GM23338 (cell line): Measurements from ENCODE around the gene DNAH8. TPM values are rescaled to one million over a fixed set of nuclear protein-coding genes. Genes with fewer than 3 reads are reported as not detected.

Experiments used
- ATAC-seq: fragments of 200-7000 bp; cut with Tn5 transposase; 3 replicates; pipeline ENCODE4 v1.9.1; 2020
- DNase-seq: peaks from one replicate; pipeline ENCODE4 v3.0.0-alpha.2; 2015; ENCODE audit warnings: low spot score
- H2AFZ ChIP-seq: fragments of 200-600 bp; sonication (generic); 2 replicates; pipeline ENCODE4 v1.8.0; 2016; ENCODE audit warnings: antibody characterized with exemption, mild to moderate bottlenecking, moderate library complexity
- H3F3A ChIP-seq: fragments of 200-600 bp; sonication (generic); replicated peaks from 2 replicates; pipeline ENCODE4 v1.8.0; 2017; ENCODE audit warnings: antibody characterized with exemption, mixed run types, low read depth
- H3K27ac ChIP-seq: fragments of 200-600 bp; sonication (generic); 2 replicates; pipeline ENCODE4 v1.6.1; 2016; ENCODE audit warnings: low read depth
- H3K27me3 ChIP-seq: fragments of 200-600 bp; sonication (generic); 2 replicates; pipeline ENCODE4 v1.8.0; 2016; ENCODE audit warnings: mild to moderate bottlenecking, mixed run types, moderate library complexity; ENCODE audit not compliant: insufficient read depth
- H3K36me3 ChIP-seq: fragments of 200-600 bp; sonication (generic); 2 replicates; pipeline ENCODE4 v1.8.0; 2016; ENCODE audit warnings: mild to moderate bottlenecking; ENCODE audit not compliant: insufficient read depth
- H3K4me1 ChIP-seq: fragments of 200-600 bp; sonication (generic); 2 replicates; pipeline ENCODE4 v1.8.0; 2016; ENCODE audit warnings: mild to moderate bottlenecking, moderate library complexity; ENCODE audit not compliant: insufficient read depth
- H3K4me2 ChIP-seq: fragments of 200-600 bp; sonication (generic); 2 replicates; pipeline ENCODE4 v1.7.1; 2017; ENCODE audit warnings: mixed run types
- H3K4me3 ChIP-seq: fragments of 200-600 bp; sonication (generic); 2 replicates; pipeline ENCODE4 v1.6.1; 2016; ENCODE audit warnings: mixed run types
- H3K79me2 ChIP-seq: fragments of 200-600 bp; sonication (generic); replicated peaks from 2 replicates; pipeline ENCODE4 v1.8.0; 2017; ENCODE audit warnings: mild to moderate bottlenecking; ENCODE audit not compliant: insufficient read depth
- H3K9me2 ChIP-seq: fragments of 200-600 bp; sonication (generic); 2 replicates; pipeline ENCODE4 v1.8.0; 2017; ENCODE audit not compliant: insufficient read depth
- H4K20me1 ChIP-seq: fragments of 200-600 bp; sonication (generic); replicated peaks from 2 replicates; pipeline ENCODE4 v1.8.0; 2017; ENCODE audit warnings: mild to moderate bottlenecking; ENCODE audit not compliant: insufficient read depth
- H3K27ac Mint-ChIP-seq: 2 replicates; pipeline ENCODE4 v1.8.0; 2020; ENCODE audit warnings: inconsistent platforms, mild to moderate bottlenecking, moderate library complexity, mixed read lengths
- H3K27me3 Mint-ChIP-seq: 3 replicates; pipeline ENCODE4 v1.8.0; 2022; ENCODE audit warnings: low read depth, mild to moderate bottlenecking, moderate library complexity, mixed read lengths, inconsistent platforms; ENCODE audit not compliant: insufficient read depth, poor library complexity
- H3K36me3 Mint-ChIP-seq: 3 replicates; pipeline ENCODE4 v1.8.0; 2021; ENCODE audit warnings: low read depth, mild to moderate bottlenecking, inconsistent platforms, moderate library complexity, mixed read lengths
- H3K4me1 Mint-ChIP-seq: 3 replicates; pipeline ENCODE4 v1.8.0; 2020; ENCODE audit warnings: mild to moderate bottlenecking, inconsistent platforms, mixed read lengths
- H3K4me3 Mint-ChIP-seq: 3 replicates; pipeline ENCODE4 v1.8.0; 2021; ENCODE audit warnings: moderate library complexity, mild to moderate bottlenecking, inconsistent platforms, mixed read lengths
- H3K9me3 Mint-ChIP-seq: 3 replicates; pipeline ENCODE4 v1.8.0; 2020; ENCODE audit warnings: moderate library complexity, mild to moderate bottlenecking, inconsistent platforms, mixed read lengths
- CREB1 ChIP-seq: fragments of 250-450 bp; sonication (Bioruptor Pico); IDR thresholded peaks from 2 replicates; pipeline ENCODE4 v1.5.0; 2020; ENCODE audit warnings: low read depth, mild to moderate bottlenecking, moderate library complexity
- NANOG ChIP-seq: IDR thresholded peaks from 2 replicates; pipeline ENCODE4 v1.6.1; 2016; ENCODE audit warnings: antibody characterized with exemption, borderline replicate concordance
- STAT1 ChIP-seq: IDR thresholded peaks from one replicate; pipeline ENCODE4 v1.6.1; 2016; ENCODE audit warnings: antibody characterized with exemption; ENCODE audit not compliant: unreplicated experiment
- ZNF331 ChIP-seq: fragments of 250-450 bp; sonication (Bioruptor Pico); IDR thresholded peaks from 2 replicates; pipeline ENCODE4 v1.5.0; 2020; ENCODE audit warnings: low read depth, mild to moderate bottlenecking, moderate library complexity
- ZNF462 ChIP-seq: fragments of 250-450 bp; sonication (Bioruptor Pico); IDR thresholded peaks from 2 replicates; pipeline ENCODE4 v1.5.0; 2020; ENCODE audit warnings: mild to moderate bottlenecking, moderate library complexity
- polyA plus RNA-seq: library from polyadenylated mRNA; unstranded; fragments of >200 nt; fragmentation: Nextera tagmentation; extraction: Ambion mirVana; gene quantifications from 2 replicates; pipeline ENCODE4 v1.2.1, GENCODE V29; 2016
- total RNA-seq: library from RNA; depleted of rRNA; stranded (reverse); fragments of >200 nt; shearing (Covaris generic); gene quantifications from 2 replicates; pipeline ENCODE4 v1.2.3, GENCODE V29; 2014

DNAH8 gene
- total and polyA plus RNA-seq, 2 experiments from 2014 or later = 0.02 TPM; not detected in 1

DNA sequence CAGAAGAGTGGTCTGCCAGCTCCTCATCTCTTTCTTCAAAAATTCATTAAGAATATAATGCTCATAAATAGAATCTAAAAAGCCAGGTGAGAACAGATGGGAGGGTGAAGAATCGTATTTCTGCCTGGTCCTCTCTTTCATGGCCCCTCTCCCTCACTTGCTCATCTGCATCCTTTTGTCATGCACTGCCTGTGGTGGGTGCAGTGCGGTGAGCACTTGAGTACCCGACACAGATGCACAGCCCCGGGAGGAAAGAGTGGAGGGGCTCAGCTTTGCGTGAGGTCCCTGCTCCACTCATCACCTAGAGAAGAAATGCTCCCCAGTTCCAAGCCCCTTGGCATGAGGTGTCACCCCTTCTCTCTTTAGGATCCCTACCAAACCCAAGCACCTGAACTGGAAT lies 275.4 kb downstream of the DNAH8 start:
- H3K4me3 ChIP-seq = no peak overlapping the region
- Mint-ChIP-seq H3K4me3 (no peak overlapping the region), H3K36me3 (no peaks in the 10 kb centered on the region), H3K27me3 (peaks cover 2% of the 10 kb centered on the region), H3K9me3 (no peaks in the 10 kb centered on the region), H3K4me1 (peaks cover 5% of the 10 kb centered on the region), H3K27ac (no peak overlapping the region)
- no peak overlapping the region for H2AFZ ChIP-seq
- no peaks in the 10 kb centered on the region for H3K9me2 ChIP-seq
- H3K4me2 ChIP-seq = peak overlapping the region; percentile 6; the same call in 1 of the 2 replicates
- no peaks in the 10 kb centered on the region for H3K79me2 ChIP-seq
- peaks cover 6% of the 10 kb centered on the region; the same call in 1 of the 2 replicates for H3K4me1 ChIP-seq
- no peaks in the 10 kb centered on the region for H3K27me3 ChIP-seq
- DNase-seq = peak; percentile 8
- no peaks in the 10 kb centered on the region for H3K36me3 ChIP-seq
- no peak overlapping the region for H3K27ac ChIP-seq
- no peaks in the 10 kb centered on the region for H4K20me1 ChIP-seq
- no peaks in the 10 kb centered on the region for H3F3A ChIP-seq
- peak; percentile 83 for ATAC-seq
- TF ChIP-seq NANOG (no peak), CREB1 (CRISPR knock-in tag) (no peak), ZNF462 (CRISPR knock-in tag) (no peak), STAT1 (no peak), ZNF331 (CRISPR knock-in tag) (no peak)

DNA sequence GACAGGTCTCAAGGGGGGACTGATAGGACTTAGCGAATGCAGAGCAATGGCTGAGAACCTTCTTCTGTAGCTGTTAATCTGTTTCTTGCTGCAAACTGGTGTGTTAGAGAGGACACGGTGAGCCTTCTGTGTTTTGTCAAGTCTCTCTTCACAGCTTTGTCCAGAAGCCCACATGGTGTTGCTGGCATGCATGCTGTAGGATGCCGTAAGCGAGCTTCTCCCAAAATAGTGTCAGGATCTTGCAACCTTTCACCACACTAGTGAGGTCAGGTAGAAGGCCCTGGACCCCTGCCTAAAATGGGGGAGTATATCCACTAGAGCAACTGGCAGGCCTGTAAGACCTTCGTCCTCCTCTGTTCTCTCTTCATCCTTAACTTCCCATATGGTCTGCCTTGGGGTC lies 281.6 kb downstream of the DNAH8 start:
- Histone ChIP-seq H3F3A (no peaks in the 10 kb centered on the region), H3K27ac (no peak overlapping the region)
- H3K36me3 Mint-ChIP-seq = no peaks in the 10 kb centered on the region
- TF ChIP-seq ZNF331 (CRISPR knock-in tag) (no peak), ZNF462 (CRISPR knock-in tag) (no peak)

More for the DNA sequence above, 281.6 kb downstream of the DNAH8 start:
- H3K9me3 Mint-ChIP-seq = no peaks in the 10 kb centered on the region
- no peak for ATAC-seq
- H3K4me1 Mint-ChIP-seq = no peaks in the 10 kb centered on the region
- peaks cover 4% of the 10 kb centered on the region for H3K27me3 Mint-ChIP-seq
- Histone ChIP-seq H3K9me2 (no peaks in the 10 kb centered on the region), H3K79me2 (no peaks in the 10 kb centered on the region), H2AFZ (no peak overlapping the region), H3K4me2 (no peak overlapping the region), H3K27me3 (no peaks in the 10 kb centered on the region), H4K20me1 (no peaks in the 10 kb centered on the region), H3K36me3 (no peaks in the 10 kb centered on the region), H3K4me3 (no peak overlapping the region), H3K4me1 (no peaks in the 10 kb centered on the region)
- H3K27ac Mint-ChIP-seq = no peak overlapping the region
- no peak for DNase-seq
- H3K4me3 Mint-ChIP-seq = no peak overlapping the region
